Epithelial cell of esophagus (primary cell): ENCODE data around the gene NDUFAF8.

Experiments used
- DNase-seq: peaks from one replicate; pipeline ENCODE4 v3.0.0; 2010; ENCODE audit warnings: low read depth
- H3K4me3 ChIP-seq: 2 replicates; pipeline ENCODE4 v1.5.1; 2011; ENCODE audit warnings: mild to moderate bottlenecking, low read length, control low read depth
- CTCF ChIP-seq: IDR thresholded peaks from 2 replicates; pipeline ENCODE4 v1.5.1; 2011; ENCODE audit warnings: low read depth, mild to moderate bottlenecking, low read length, control low read depth, inconsistent platforms; ENCODE audit not compliant: insufficient read depth; ENCODE audit errors: missing control alignments

The NDUFAF8 gene

GRCh38 chr17:81197409-81197795 is 41.7 kb upstream of the NDUFAF8 start:
- DNase-seq = no peak
- no peak for TF ChIP-seq CTCF
- no peak overlapping the region for H3K4me3 ChIP-seq

- no peak overlapping the region for H3K4me3 ChIP-seq
- DNase-seq = no peak
- no peak for TF ChIP-seq CTCF
Measured at GRCh38 chr17:81197831-81198490, 41.2 kb upstream of the NDUFAF8 start.

GRCh38 chr17:81198826-81199481 is 40.2 kb upstream of the NDUFAF8 start:
- no peak for DNase-seq
- H3K4me3 ChIP-seq = no peak overlapping the region
- no peak for TF ChIP-seq CTCF

GRCh38 chr17:81199482-81199830 is 39.7 kb upstream of the NDUFAF8 start:
- TF ChIP-seq CTCF = no peak
- no peak for DNase-seq
- no peak overlapping the region for H3K4me3 ChIP-seq

- no peak overlapping the region for H3K4me3 ChIP-seq
- no peak for TF ChIP-seq CTCF
- no peak for DNase-seq
Measured at GRCh38 chr17:81200201-81200600, 38.9 kb upstream of the NDUFAF8 start.

GRCh38 chr17:81200695-81201580 is 38.2 kb upstream of the NDUFAF8 start:
- no peak overlapping the region for H3K4me3 ChIP-seq
- peak; percentile 74 for DNase-seq
- peak; percentile 71 for TF ChIP-seq CTCF
